ENCODE results near the gene S100A12. TPM values are rescaled to one million over a fixed set of nuclear protein-coding genes. Genes with fewer than 3 reads are reported as not detected.
"Not testable (repeated sequence)": the region's sequence is repeated elsewhere in the genome, so short reads cannot be mapped to it uniquely, and the experiment has no call there.

Gene S100A12
- total RNA-seq, 1 donor from 2014 or later = not detected

- intact Hi-C loops (cut with micrococcal nuclease) = no loop called here
Observed at GRCh38 chr1:153353226-153353947, 22.0 kb downstream of the S100A12 start.

- intact Hi-C loops (cut with micrococcal nuclease) = loop anchor here (1.0 kb wide), 5 partner anchors 52 to 265 kb away; no protein-coding TSS in a partner anchor
Observed at GRCh38 chr1:153352523-153352922, 22.9 kb downstream of the S100A12 start.

GRCh38 chr1:153350321-153350957, 25.0 kb downstream of the S100A12 start:
- intact Hi-C loops (cut with micrococcal nuclease) = no loop called here

GRCh38 chr1:153349363-153350320, 25.8 kb downstream of the S100A12 start:
- intact Hi-C loops (cut with micrococcal nuclease) = no loop called here

GRCh38 chr1:153348511-153349362, 26.7 kb downstream of the S100A12 start, which contains the start of gene PGLYRP4:
Gene PGLYRP4, minus strand, starts transcription at chr1:153348841. Its CDS starts 909 bp downstream, at chr1:153347932.
- intact Hi-C loops (cut with micrococcal nuclease) = no loop called here

GRCh38 chr1:153347856-153348255, 27.6 kb downstream of the S100A12 start:
- intact Hi-C loops (cut with micrococcal nuclease) = no loop called here

GRCh38 chr1:153347049-153347448, 28.4 kb downstream of the S100A12 start:
- intact Hi-C loops (cut with micrococcal nuclease) = not testable (repeated sequence)

- intact Hi-C loops (cut with micrococcal nuclease) = no loop called here
Observed at GRCh38 chr1:153346077-153346723, 29.2 kb downstream of the S100A12 start.

- intact Hi-C loops (cut with micrococcal nuclease) = no loop called here
Observed at GRCh38 chr1:153345187-153346076, 30.0 kb downstream of the S100A12 start.

GRCh38 chr1:153344718-153345025, 30.7 kb downstream of the S100A12 start:
- intact Hi-C loops (cut with micrococcal nuclease) = no loop called here

- intact Hi-C loops (cut with micrococcal nuclease) = no loop called here
Observed at GRCh38 chr1:153343811-153344717, 31.4 kb downstream of the S100A12 start.

- intact Hi-C loops (cut with micrococcal nuclease) = no loop called here
Observed at GRCh38 chr1:153343040-153343681, 32.3 kb downstream of the S100A12 start.

GRCh38 chr1:153342178-153342577, 33.2 kb downstream of the S100A12 start:
- intact Hi-C loops (cut with micrococcal nuclease) = no loop called here

- intact Hi-C loops (cut with micrococcal nuclease) = no loop called here
Observed at GRCh38 chr1:153341431-153341934, 33.9 kb downstream of the S100A12 start.

- intact Hi-C loops (cut with micrococcal nuclease) = no loop called here
Observed at GRCh38 chr1:153340356-153340755, 35.1 kb downstream of the S100A12 start.

GRCh38 chr1:153339802-153340201, 35.6 kb downstream of the S100A12 start:
- intact Hi-C loops (cut with micrococcal nuclease) = no loop called here
